Pulmonary artery endothelial cell (primary cell): ENCODE data around the gene COL5A2. TPM values are rescaled to one million over a fixed set of nuclear protein-coding genes. Genes with fewer than 3 reads are reported as not detected.

Source experiments
- DNase-seq: peaks from one replicate; pipeline ENCODE4 v3.0.0-alpha.2; 2011; ENCODE audit warnings: low read depth, low spot score
- total RNA-seq: library from RNA; depleted of rRNA; stranded (reverse); fragments of >200 nt; gene quantifications from 2 replicates; pipeline ENCODE4 v1.2.3, GENCODE V29; 2014

Gene COL5A2
- total RNA-seq, result 188 and 239 TPM in 2 replicates

- peak; percentile 53 for DNase-seq
Measured at GRCh38 chr2:189179570-189179950, at the start of gene COL5A2. COL5A2 (minus strand) TSS chr2:189179761; CDS start chr2:189179604, 157 bp downstream.

- no peak for DNase-seq
Measured at GRCh38 chr2:189226017-189226416, 46.5 kb upstream of the COL5A2 start.

DNA sequence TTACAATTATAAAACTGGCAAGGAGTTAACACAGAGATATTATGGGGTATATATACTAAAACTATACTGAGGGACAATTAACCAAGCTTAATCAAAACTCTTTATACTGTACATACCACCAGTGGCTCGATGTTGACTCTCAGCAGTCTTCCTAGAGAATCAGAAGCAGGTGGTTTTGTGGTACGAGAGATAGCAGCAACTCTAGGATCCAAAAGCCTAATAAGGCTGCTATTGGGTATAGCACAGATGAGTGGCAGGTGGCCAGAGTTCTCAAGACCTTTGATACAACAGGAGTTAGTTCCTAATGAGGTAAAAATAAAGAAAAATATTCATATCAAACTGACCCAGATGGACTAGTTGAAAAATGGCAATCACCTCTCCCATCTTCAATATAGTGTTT, 45.5 kb upstream of the COL5A2 start:
- no peak for DNase-seq

GRCh38 chr2:189222468-189223105, 43.0 kb upstream of the COL5A2 start:
- DNase-seq, result peak; percentile 75

DNA sequence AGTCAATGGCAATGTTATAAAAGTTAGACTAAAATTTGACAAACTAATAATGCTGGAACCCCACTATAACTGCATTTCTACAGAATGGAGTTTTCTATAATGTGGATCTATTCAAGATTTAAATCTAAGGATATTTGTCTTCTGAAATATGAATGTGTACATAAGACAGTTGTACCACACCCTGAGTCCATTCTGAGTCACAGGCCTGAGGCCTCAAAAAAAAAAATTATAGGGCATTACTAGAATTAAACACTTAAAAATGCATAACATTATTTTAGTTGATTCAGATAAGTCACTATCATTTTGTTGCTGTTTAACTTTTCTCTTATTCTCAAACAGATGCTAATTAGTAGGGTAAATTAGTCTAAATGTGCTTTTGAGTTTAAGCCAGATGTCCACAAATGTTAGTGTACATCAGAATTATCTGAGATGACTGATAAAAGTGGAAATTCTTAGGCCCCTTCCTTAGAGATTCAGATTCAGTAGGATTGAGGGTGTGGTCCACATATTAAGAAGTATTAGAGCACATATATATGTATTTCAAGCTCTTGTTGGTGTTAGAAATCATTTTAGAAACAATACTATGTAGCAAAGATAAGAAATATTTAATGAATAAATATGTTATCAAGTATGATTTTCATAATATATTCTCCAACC, 42.4 kb upstream of the COL5A2 start:
- no peak for DNase-seq

DNA sequence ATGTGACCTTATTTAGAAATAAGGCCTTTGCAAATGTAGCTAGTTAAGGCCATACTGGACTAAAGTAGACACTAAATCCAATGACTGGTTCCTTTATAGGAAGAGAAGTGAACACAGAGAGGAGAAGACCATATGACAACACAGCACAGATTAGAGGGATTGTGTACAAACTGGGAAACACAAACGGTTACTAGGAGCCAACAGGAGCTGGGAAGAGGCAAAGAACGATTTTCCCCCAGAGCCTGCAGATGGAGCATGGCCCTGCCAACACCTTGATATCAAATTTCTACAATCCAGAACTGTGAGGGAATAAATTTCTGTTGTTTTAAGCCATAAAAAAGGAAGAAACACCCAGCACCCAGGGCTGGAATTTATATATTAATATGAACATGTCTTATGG, 38.7 kb upstream of the COL5A2 start:
- no peak for DNase-seq

- DNase-seq, result no peak
Measured at GRCh38 chr2:189217541-189217940, 38.0 kb upstream of the COL5A2 start.

- no peak for DNase-seq
Measured at GRCh38 chr2:189217051-189217450, 37.5 kb upstream of the COL5A2 start.

DNA sequence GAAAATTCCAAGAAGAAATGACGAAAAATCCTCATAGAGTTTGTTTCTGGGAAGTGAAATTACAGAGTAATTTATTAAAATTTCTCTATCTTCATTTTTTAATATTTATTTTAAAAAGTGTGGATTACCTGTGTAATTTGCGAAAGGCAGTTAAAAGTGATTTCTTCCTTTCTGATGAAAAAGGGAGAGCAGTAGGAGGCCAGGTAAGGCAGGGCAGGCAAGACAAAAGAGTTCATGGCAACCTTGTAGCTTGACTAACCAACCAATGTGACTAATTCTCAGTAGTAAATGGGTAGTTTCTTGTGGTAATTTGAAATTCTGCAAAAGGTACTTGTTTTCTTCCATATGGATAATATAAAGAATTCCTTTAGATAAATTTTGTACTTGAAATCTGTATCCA, 34.9 kb upstream of the COL5A2 start:
- DNase-seq, result no peak

GRCh38 chr2:189213250-189213649, 33.7 kb upstream of the COL5A2 start:
- no peak for DNase-seq

DNA sequence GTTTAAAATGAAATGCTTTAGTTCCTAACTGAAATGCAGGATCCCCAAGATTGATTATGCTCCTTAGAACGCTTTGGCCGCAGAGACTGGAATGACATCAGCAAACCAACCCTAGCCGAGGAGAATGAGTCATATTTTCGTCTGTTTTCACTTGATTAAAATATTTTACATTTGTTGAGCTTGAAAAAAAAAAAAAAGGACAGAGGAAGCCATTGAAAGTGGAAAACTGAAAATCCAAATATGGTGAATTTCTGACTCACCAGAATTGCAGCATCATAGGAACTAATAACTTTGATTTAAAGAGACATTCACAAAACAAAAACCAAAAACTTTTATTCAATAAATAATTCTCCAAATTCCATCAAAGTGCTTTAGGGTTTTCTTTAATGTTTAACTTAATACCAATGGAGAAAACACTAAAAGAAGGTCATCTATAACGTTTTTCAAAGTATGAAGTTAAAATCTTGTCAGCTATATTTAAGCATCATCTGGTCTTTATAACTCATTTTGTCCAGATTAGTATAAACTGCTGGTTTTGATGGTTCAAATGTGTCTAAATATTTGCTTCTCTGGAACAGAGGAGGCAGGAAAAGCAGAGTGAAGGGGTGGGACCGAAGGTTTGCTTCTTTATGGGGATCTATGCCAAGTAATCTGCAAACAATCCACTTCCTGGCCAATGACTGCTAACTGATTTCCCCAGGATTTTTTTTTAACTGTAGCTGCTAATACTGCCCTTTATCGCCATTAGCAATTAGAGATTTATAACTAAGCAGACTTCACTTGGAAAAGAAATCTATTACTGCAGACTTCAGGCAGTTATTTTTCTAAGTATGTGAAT, 30.9 kb upstream of the COL5A2 start:
- DNase-seq, result peak; percentile 78

GRCh38 chr2:189208254-189208653, 28.7 kb upstream of the COL5A2 start:
- DNase-seq, result peak; percentile 51

GRCh38 chr2:189204322-189204941, 24.9 kb upstream of the COL5A2 start:
- no peak for DNase-seq

DNA sequence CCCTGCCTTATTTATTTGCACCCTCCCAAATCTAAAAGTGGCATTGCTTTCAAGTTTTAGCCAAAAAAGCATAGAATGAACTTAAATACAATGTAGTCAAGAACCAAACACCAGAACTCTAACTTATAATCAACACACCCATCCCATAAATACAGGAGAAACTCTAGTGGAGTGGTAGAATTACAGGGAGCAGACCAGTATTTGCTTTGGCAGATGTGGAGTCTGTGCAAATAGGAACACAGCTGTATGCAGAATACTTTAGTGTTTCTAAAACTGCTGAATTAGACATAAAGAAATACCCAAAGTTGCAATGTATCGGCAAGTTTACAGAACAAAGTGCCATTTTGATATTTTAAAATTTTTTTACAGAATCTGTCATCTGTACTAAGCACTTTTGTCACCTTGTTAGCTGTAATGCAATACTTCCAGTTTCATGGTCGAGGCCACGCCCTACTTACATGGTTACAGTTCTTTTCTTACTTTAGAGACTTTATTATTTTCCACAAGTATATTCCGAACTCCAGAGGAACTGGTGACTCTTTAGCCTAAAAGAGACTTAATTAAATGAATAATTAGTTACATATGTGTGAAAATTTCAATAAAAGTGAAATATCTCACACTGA, 23.7 kb upstream of the COL5A2 start:
- no peak for DNase-seq

- no peak for DNase-seq
Measured at GRCh38 chr2:189199797-189200196, 20.2 kb upstream of the COL5A2 start.

- no peak for DNase-seq
Measured at GRCh38 chr2:189192766-189193165, 13.2 kb upstream of the COL5A2 start.

DNA sequence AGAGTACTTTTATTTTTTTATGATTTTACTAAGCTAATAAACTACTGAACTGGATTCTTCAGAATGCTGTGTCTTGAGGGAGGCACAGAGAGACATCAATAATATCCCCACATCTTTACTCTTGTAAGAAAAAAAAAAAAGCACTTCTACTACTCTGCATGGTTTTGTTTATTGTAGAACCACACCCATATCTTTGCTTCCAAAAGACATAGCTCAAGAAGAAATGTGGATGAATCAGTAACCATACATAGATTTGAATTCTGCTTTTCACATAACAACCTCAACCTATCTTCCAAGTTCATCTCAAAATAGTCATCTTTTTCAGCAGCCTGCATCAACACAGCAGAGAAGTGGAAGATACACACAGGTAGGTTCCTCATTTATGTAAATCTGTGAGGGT, 12.2 kb upstream of the COL5A2 start:
- no peak for DNase-seq

GRCh38 chr2:189190685-189191084, 11.1 kb upstream of the COL5A2 start:
- no peak for DNase-seq

GRCh38 chr2:189188115-189188805, 8.7 kb upstream of the COL5A2 start:
- no peak for DNase-seq

DNA sequence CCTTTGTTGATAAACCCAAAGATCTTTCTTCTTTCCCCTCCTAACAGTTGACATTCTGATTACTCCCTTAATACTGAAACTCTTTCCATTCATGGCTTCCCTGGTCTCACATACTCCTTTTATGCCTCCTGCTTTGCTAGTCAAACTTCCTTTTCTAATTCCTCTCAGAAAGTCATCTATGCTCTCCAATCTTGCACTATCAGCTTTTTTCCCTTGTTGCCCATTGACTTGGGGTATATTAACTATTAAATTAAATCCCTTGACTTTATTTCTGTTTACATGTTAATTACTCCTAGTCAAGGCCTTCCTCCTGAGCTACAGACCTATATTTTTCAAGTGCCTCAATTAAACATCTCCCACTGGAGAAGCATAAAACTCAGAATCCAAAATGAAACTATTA, 3.6 kb upstream of the COL5A2 start:
- no peak for DNase-seq

DNA sequence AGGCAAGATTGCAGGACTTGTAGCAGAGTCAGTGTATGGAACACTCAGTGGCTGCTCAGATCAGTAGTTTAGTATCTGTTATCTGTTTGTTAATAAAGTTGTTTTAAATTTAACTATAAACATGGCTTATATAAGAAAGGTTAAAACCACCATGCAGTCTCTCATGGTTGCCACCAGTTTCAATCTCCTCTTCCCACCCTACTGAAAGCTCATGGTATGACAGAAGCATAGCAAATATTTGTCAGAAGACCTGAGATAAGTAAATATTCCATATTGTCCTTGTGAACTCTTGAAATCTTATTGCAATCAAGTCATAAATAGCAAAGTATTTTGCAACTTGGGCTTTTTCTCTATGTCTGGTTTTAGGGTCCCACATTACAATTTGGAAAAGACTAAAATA, 2.1 kb upstream of the COL5A2 start:
- DNase-seq, result no peak
